IMR-90 (cell line): ENCODE results near the gene RGS5. TPM values are rescaled to one million over a fixed set of nuclear protein-coding genes. Genes with fewer than 3 reads are reported as not detected.

Experiments used
- ATAC-seq: fragments of 200-7000 bp; cut with Tn5 transposase; 2 replicates; pipeline ENCODE4 v1.9.1; 2020; ENCODE audit warnings: low read depth, mild to moderate bottlenecking, moderate library complexity
- BruUV-seq: library from RNA; stranded (reverse); fragments of 400-500 nt; replicated peaks from 2 replicates; lab custom pipeline; 2021; lab: Mats Ljungman, UMichigan
- CTCF ChIA-PET: fragments of 300-600 bp; formaldehyde crosslinking; extraction: SDS; loops from one replicate; lab custom pipeline; 2021; ENCODE audit warnings: antibody characterized with exemption; lab: Yijun Ruan, JAX
- POLR2A ChIA-PET: fragments of 300-600 bp; sonication (Branson Sonifier 250); formaldehyde crosslinking; loops from one replicate; lab custom pipeline; 2022; ENCODE audit warnings: antibody characterized with exemption; ENCODE audit not compliant: unreplicated experiment; lab: Charles Lee
- DNase-seq: peaks from one replicate; pipeline ENCODE4 v3.0.0; 2013
- H2AFZ ChIP-seq: replicated peaks from 2 replicates; pipeline ENCODE3; 2013; ENCODE audit warnings: low read length, mild to moderate bottlenecking; ENCODE audit not compliant: poor library complexity
- H2AK5ac ChIP-seq: 2 replicates; pipeline ENCODE4 v1.6.1; 2013; ENCODE audit warnings: low read depth, low read length, inconsistent platforms
- H2AK9ac ChIP-seq: replicated peaks from 2 replicates; pipeline ENCODE3; 2013; ENCODE audit warnings: mild to moderate bottlenecking, low read depth, low read length, moderate library complexity; ENCODE audit not compliant: poor library complexity
- H2BK120ac ChIP-seq: 2 replicates; pipeline ENCODE4 v1.6.1; 2013; ENCODE audit warnings: low read depth, low read length, inconsistent platforms
- H2BK15ac ChIP-seq: 3 replicates; pipeline ENCODE4 v1.6.1; 2013; ENCODE audit warnings: low read depth, low read length, inconsistent platforms
- H2BK20ac ChIP-seq: 2 replicates; pipeline ENCODE4 v1.6.1; 2013; ENCODE audit warnings: low read depth, mild to moderate bottlenecking, inconsistent platforms, low read length, moderate library complexity
- H2BK5ac ChIP-seq: 2 replicates; pipeline ENCODE4 v1.6.1; 2013; ENCODE audit warnings: mild to moderate bottlenecking, low read depth, low read length, inconsistent platforms; ENCODE audit not compliant: poor library complexity, severe bottlenecking
- H3K14ac ChIP-seq: replicated peaks from 2 replicates; pipeline ENCODE4 v1.6.1; 2013; ENCODE audit warnings: low read depth, low read length, inconsistent platforms
- H3K18ac ChIP-seq: 2 replicates; pipeline ENCODE4 v1.6.1; 2013; ENCODE audit warnings: low read depth, low read length, control low read depth
- H3K23ac ChIP-seq: 2 replicates; pipeline ENCODE4 v1.6.1; 2013; ENCODE audit warnings: low read depth, low read length, inconsistent platforms
- H3K27ac ChIP-seq: 2 replicates; pipeline ENCODE4 v1.5.1; 2013; ENCODE audit warnings: mild to moderate bottlenecking, control low read depth, low read length; ENCODE audit not compliant: insufficient read depth
- H3K27me3 ChIP-seq: 2 replicates; pipeline ENCODE4 v1.6.1; 2013; ENCODE audit warnings: low read length; ENCODE audit not compliant: control insufficient read depth, insufficient read depth
- H3K36me3 ChIP-seq: 2 replicates; pipeline ENCODE4 v1.6.1; 2013; ENCODE audit warnings: low read length, mixed read lengths; ENCODE audit not compliant: control insufficient read depth, insufficient read depth
- H3K4ac ChIP-seq: 2 replicates; pipeline ENCODE4 v1.6.1; 2013; ENCODE audit warnings: low read depth, low read length, inconsistent platforms
- H3K4me1 ChIP-seq: 2 replicates; pipeline ENCODE4 v1.6.1; 2013; ENCODE audit warnings: low read length, mixed read lengths; ENCODE audit not compliant: control insufficient read depth, insufficient read depth
- H3K4me2 ChIP-seq: 2 replicates; pipeline ENCODE4 v1.6.1; 2013; ENCODE audit warnings: low read depth, mild to moderate bottlenecking, control low read depth, low read length, moderate library complexity
- H3K4me3 ChIP-seq: 2 replicates; pipeline ENCODE4 v1.5.1; 2013; ENCODE audit warnings: low read depth, mild to moderate bottlenecking, control low read depth, low read length, moderate library complexity; ENCODE audit not compliant: insufficient read depth
- H3K56ac ChIP-seq: 2 replicates; pipeline ENCODE4 v1.6.1; 2013; ENCODE audit warnings: low read length, inconsistent platforms; ENCODE audit not compliant: insufficient read depth; ENCODE audit errors: extremely low read depth
- H3K79me1 ChIP-seq, 2 experiments: 2 replicates each; pipeline ENCODE4 v1.6.1; 2013; ENCODE audit warnings: low read length in 2 of 2, inconsistent platforms in 1 of 2, low read depth in 1 of 2
- H3K9ac ChIP-seq: 2 replicates; pipeline ENCODE4 v1.6.1; 2013; ENCODE audit warnings: low read depth, low read length, control low read depth
- H3K9me1 ChIP-seq: 2 replicates; pipeline ENCODE4 v1.6.1; 2013; ENCODE audit warnings: low read length, inconsistent platforms; ENCODE audit not compliant: insufficient read depth
- H3K9me3 ChIP-seq: 2 replicates; pipeline ENCODE4 v1.6.1; 2013; ENCODE audit warnings: low read length; ENCODE audit not compliant: control insufficient read depth, insufficient read depth
- H4K20me1 ChIP-seq: 2 replicates; pipeline ENCODE4 v1.6.1; 2013; ENCODE audit warnings: low read length, inconsistent platforms; ENCODE audit not compliant: insufficient read depth
- H4K5ac ChIP-seq: 2 replicates; pipeline ENCODE4 v1.6.1; 2013; ENCODE audit warnings: mild to moderate bottlenecking, low read depth, low read length, control low read depth
- H4K8ac ChIP-seq, 2 experiments: 2 replicates each; pipeline ENCODE4 v1.6.1; 2013; ENCODE audit warnings: low read depth in 2 of 2, low read length in 2 of 2, control low read depth in 1 of 2, inconsistent platforms in 1 of 2
- H4K91ac ChIP-seq: 2 replicates; pipeline ENCODE4 v1.6.1; 2013; ENCODE audit warnings: low read depth, low read length, inconsistent platforms; ENCODE audit not compliant: insufficient read depth
- BHLHE40 ChIP-seq: fragments of 150-350 bp; IDR thresholded peaks from 2 replicates; pipeline ENCODE4 v1.6.1; 2016; ENCODE audit warnings: mild to moderate bottlenecking, low read depth, low read length
- CEBPB ChIP-seq: IDR thresholded peaks from 2 replicates; pipeline ENCODE4 v1.6.1; 2012; ENCODE audit warnings: low read depth, low read length, improper control_type of control experiment
- CHD1 ChIP-seq: IDR thresholded peaks from 2 replicates; pipeline ENCODE4 v1.6.1; 2012; ENCODE audit warnings: low read depth, low read length, improper control_type of control experiment
- CTCF ChIP-seq: conservative IDR thresholded peaks from 2 replicates; pipeline ENCODE4 v1.5.1; 2012; ENCODE audit warnings: mild to moderate bottlenecking, low read depth, low read length, improper control_type of control experiment
- FOS ChIP-seq: fragments of 150-350 bp; IDR thresholded peaks from 2 replicates; pipeline ENCODE4 v1.6.1; 2016; ENCODE audit warnings: low read depth, low read length
- MAFK ChIP-seq: IDR thresholded peaks from 2 replicates; pipeline ENCODE4 v1.6.1; 2012; ENCODE audit warnings: low read depth, low read length, improper control_type of control experiment
- MAZ ChIP-seq: IDR thresholded peaks from 2 replicates; pipeline ENCODE4 v1.6.1; 2012; ENCODE audit warnings: low read depth, mild to moderate bottlenecking, low read length, improper control_type of control experiment, moderate library complexity, borderline replicate concordance
- MXI1 ChIP-seq: IDR thresholded peaks from 2 replicates; pipeline ENCODE4 v1.6.1; 2012; ENCODE audit warnings: low read depth, mild to moderate bottlenecking, low read length, moderate library complexity, borderline replicate concordance
- NFE2L2 ChIP-seq: fragments of 150-350 bp; IDR thresholded peaks from 2 replicates; pipeline ENCODE4 v1.6.1; 2016; ENCODE audit warnings: low read depth, mild to moderate bottlenecking, low read length
- POLR2A ChIP-seq: IDR thresholded peaks from 2 replicates; pipeline ENCODE4 v1.6.1; 2012; ENCODE audit warnings: mild to moderate bottlenecking, low read depth, low read length
- RAD21 ChIP-seq: IDR thresholded peaks from 2 replicates; pipeline ENCODE4 v1.6.1; 2012; ENCODE audit warnings: low read length, improper control_type of control experiment
- RCOR1 ChIP-seq: IDR thresholded peaks from 2 replicates; pipeline ENCODE4 v1.6.1; 2012; ENCODE audit warnings: mild to moderate bottlenecking, low read length, improper control_type of control experiment; ENCODE audit not compliant: insufficient replicate concordance
- RFX5 ChIP-seq: IDR thresholded peaks from 2 replicates; pipeline ENCODE4 v1.8.0; 2012; ENCODE audit warnings: low read depth, mild to moderate bottlenecking, low read length, moderate library complexity
- SMC3 ChIP-seq: fragments of 150-350 bp; IDR thresholded peaks from 2 replicates; pipeline ENCODE4 v1.6.1; 2016; ENCODE audit warnings: low read depth, mild to moderate bottlenecking, antibody characterized with exemption, low read length, moderate library complexity
- WGBS, 2 experiments: methylation state at CpG; one replicate each; pipeline versions ENCODE4 v1.1.5 to v1.1.7; 2013; ENCODE audit warnings: missing lambda C conversion rate in 2 of 2; ENCODE audit not compliant: insufficient read length in 1 of 2; ENCODE audit errors: extremely low coverage in 2 of 2; 5-methylcytosine and 5-hydroxymethylcytosine counted together
- dilution Hi-C: fragments of 300-500 bp; cut with HindIII; formaldehyde crosslinking; loops from one replicate; pipeline ENCODE4 v1.14.3; 2018; ENCODE audit warnings: low sequenced_read_pairs; ENCODE audit not compliant: unreplicated experiment
- in situ Hi-C: fragments of 300-500 bp; cut with MboI; formaldehyde crosslinking; loops from 3 replicates; pipeline ENCODE4 v1.14.3; 2019; ENCODE audit warnings: low sequenced_read_pairs, inconsistent platforms, mixed read lengths
- intact Hi-C: fragments of 100-400 bp; cut with micrococcal nuclease; formaldehyde crosslinking; loops from 2 replicates; pipeline ENCODE4 v1.10.0; 2022
- polyA plus RNA-seq, 3 experiments: library from polyadenylated mRNA; depleted of rRNA; stranded (reverse); fragments of >200 nt; gene quantifications; 2 replicates each; pipeline ENCODE4 v1.2.3, GENCODE V29; 2012; ENCODE audit warnings: low replicate concordance in 1 of 3
- total RNA-seq: library from RNA; depleted of rRNA; stranded (reverse); fragments of >200 nt; gene quantifications from 2 replicates; pipeline ENCODE4 v1.2.3, GENCODE V29; 2012
- TF ChIP-seq, protein P1 (sequence below): fragments of 150-350 bp; IDR thresholded peaks from 2 replicates; pipeline ENCODE4 v1.6.1; 2016; ENCODE audit warnings: low read depth, mild to moderate bottlenecking, low read length, moderate library complexity, borderline replicate concordance
- TF ChIP-seq, protein P2 (sequence below): fragments of 150-350 bp; IDR thresholded peaks from 2 replicates; pipeline ENCODE4 v1.6.1; 2017; ENCODE audit warnings: mild to moderate bottlenecking, antibody characterized with exemption, low read length, low read depth

Gene RGS5
- total and polyA plus RNA-seq, 2 of the 4 experiments (the other 2 are of a cell fraction) = 21.4 to 40.0 TPM

GRCh38 chr1:163145435-163145834, 57.3 kb downstream of the RGS5 start:
- no peaks in the 10 kb centered on the region for H3K36me3 ChIP-seq
- dilution Hi-C loops = no loop called here
- H3K9ac ChIP-seq = no peak overlapping the region
- no peak overlapping the region for H2AK5ac ChIP-seq
- H3K79me1 ChIP-seq = no peaks in the 10 kb centered on the region
- no peak overlapping the region for H3K4me3 ChIP-seq
- H4K8ac ChIP-seq = no peak overlapping the region
- no peaks in the 10 kb centered on the region for H4K20me1 ChIP-seq
- in situ Hi-C loops = no loop called here
- H3K23ac ChIP-seq = no peak overlapping the region
- no peaks in the 10 kb centered on the region for H3K4me1 ChIP-seq
- DNase-seq = no peak
- no peak overlapping the region for H2BK20ac ChIP-seq
- TF ChIP-seq POLR2A (no peak), MXI1 (no peak), RCOR1 (no peak), FOS (no peak), MAFK (no peak), MAZ (no peak), RFX5 (no peak), CTCF (no peak), BHLHE40 (no peak), CEBPB (no peak), NFE2L2 (no peak), RAD21 (no peak), SMC3 (no peak), CHD1 (no peak)
- TF ChIP-seq, protein P1, sequence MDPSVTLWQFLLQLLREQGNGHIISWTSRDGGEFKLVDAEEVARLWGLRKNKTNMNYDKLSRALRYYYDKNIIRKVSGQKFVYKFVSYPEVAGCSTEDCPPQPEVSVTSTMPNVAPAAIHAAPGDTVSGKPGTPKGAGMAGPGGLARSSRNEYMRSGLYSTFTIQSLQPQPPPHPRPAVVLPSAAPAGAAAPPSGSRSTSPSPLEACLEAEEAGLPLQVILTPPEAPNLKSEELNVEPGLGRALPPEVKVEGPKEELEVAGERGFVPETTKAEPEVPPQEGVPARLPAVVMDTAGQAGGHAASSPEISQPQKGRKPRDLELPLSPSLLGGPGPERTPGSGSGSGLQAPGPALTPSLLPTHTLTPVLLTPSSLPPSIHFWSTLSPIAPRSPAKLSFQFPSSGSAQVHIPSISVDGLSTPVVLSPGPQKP = no peak
- TF ChIP-seq, protein P2, sequence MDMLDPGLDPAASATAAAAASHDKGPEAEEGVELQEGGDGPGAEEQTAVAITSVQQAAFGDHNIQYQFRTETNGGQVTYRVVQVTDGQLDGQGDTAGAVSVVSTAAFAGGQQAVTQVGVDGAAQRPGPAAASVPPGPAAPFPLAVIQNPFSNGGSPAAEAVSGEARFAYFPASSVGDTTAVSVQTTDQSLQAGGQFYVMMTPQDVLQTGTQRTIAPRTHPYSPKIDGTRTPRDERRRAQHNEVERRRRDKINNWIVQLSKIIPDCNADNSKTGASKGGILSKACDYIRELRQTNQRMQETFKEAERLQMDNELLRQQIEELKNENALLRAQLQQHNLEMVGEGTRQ = no peak
- no peak overlapping the region for H4K91ac ChIP-seq
- no peak overlapping the region for H3K18ac ChIP-seq
- no CpG with 5 or more reads among the region's 1 CpG for WGBS, 2 experiments
- H3K9me1 ChIP-seq = 0 out of 2 replicates have a peak, but pooled peaks cover 2% of the 10 kb centered on the region
- H2BK15ac ChIP-seq = no peak overlapping the region
- H2AFZ ChIP-seq = no peak overlapping the region
- no peak overlapping the region for H2BK5ac ChIP-seq
- no peak overlapping the region for H2BK120ac ChIP-seq
- BruUV-seq = no TSS peak
- no peak overlapping the region for H3K14ac ChIP-seq
- ChIA-PET POLR2A (no interaction called here), CTCF (no interaction called here)
- intact Hi-C loops = no loop called here
- no peak overlapping the region for H2AK9ac ChIP-seq
- no peak for ATAC-seq
- H3K4ac ChIP-seq = no peak overlapping the region
- H3K9me3 ChIP-seq = no peaks in the 10 kb centered on the region
- H3K27ac ChIP-seq = no peak overlapping the region
- H3K56ac ChIP-seq = no peak overlapping the region
- no peak overlapping the region for H3K4me2 ChIP-seq
- H3K27me3 ChIP-seq = no peaks in the 10 kb centered on the region
- H4K5ac ChIP-seq = no peak overlapping the region
